Activated CD4-positive, CD25-positive, alpha-beta regulatory T cell treated with anti-CD3 and anti-CD28 coated beads, Interleukin-2, amount 50 U/mL, for 24 hours (primary cell): ENCODE results near the gene SINHCAF.
"Not testable (repeated sequence)": the region's sequence is repeated elsewhere in the genome, so short reads cannot be mapped to it uniquely, and the experiment has no call there.

Experiments
- ATAC-seq, 2 donors: fragments of 150-1000 bp; cut with Tn5 transposase; one replicate each; pipeline ENCODE4 v1.10.0; 2021; ENCODE audit warnings: mild to moderate bottlenecking in 1 of 2, moderate library complexity in 1 of 2

Gene SINHCAF

GRCh38 chr12:31260840-31261239 lies 65.1 kb downstream of the SINHCAF start:
- no peak for ATAC-seq

- ATAC-seq, result no peak
Measured at GRCh38 chr12:31259136-31259886, 66.6 kb downstream of the SINHCAF start.

GRCh38 chr12:31257784-31258183 lies 68.2 kb downstream of the SINHCAF start:
- no peak for ATAC-seq

- ATAC-seq, result not testable (repeated sequence)
Measured at GRCh38 chr12:31251707-31252611, 74.0 kb downstream of the SINHCAF start.

- no peak for ATAC-seq
Measured at GRCh38 chr12:31250179-31250578, 75.8 kb downstream of the SINHCAF start.

DNA sequence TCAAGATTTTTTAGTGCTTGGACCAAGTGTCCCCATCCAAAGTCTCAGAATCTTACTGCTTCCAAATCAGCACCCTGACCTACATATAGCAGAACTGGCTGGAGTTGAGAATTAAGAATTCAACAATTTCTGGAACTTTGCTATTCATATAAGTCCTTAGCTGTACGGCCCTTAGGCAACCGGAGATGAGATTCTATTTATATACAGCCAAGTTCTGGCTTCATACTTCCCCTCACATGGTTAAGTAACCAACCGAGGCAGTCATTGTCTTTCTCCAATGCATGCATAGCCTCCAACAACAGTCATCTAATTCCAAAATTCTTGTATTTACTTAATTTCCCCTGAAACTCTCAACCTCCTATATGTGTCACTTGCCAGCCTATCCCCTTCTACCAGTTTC lies 76.6 kb downstream of the SINHCAF start:
- ATAC-seq, result no peak

GRCh38 chr12:31248815-31249214 lies 77.1 kb downstream of the SINHCAF start:
- no peak for ATAC-seq

GRCh38 chr12:31248337-31248736 lies 77.6 kb downstream of the SINHCAF start:
- no peak for ATAC-seq

DNA sequence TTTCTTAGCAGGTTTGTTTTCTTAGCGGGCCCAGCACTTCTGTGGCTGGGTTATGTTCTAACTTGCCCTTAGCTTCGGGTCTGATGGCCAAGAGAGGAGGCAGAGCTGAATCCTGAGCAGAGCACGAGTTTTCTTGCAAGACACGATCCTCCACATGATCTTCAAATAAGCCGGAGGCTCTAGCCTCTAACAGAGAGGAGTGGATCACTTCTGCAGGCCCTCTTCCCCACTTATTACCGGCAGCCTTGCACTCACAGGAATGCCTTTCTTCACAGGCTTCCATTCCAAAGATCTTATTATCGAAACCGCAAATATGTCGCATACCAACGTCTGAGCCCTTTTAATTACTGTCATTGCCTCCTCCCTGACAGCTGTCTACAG lies 79.5 kb downstream of the SINHCAF start:
- ATAC-seq, result no peak

DNA sequence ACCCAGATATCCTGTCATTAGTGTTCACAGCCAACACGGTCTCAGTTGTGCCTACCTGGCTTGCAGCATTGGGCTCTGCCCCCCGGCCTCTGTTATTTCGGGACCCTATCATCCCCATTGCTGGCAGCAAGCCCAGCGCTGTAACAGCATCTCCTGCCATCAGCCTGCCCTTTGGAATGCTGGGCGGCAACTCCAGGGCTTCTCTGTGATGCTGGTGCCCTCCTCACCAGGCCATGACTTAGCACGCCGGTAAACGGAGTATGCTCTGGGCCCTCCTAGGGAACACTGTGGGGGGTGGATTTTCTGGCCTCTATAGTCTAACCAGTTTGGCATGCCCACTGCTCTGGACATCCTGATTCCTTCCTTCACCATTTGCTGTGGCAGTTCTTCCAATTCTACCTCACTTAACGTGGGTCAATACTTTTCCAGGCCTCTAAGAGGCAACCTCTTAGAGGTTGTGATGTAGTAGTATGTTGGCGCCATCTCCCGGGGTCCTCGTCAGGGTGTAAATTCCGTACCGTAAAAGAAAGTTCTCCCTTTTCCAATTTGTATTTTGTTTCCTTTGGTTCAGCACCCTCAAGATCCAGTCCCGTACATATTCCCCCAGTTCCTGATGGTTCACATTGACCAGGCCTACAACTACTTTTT lies 80.0 kb downstream of the SINHCAF start:
- ATAC-seq, result no peak

DNA sequence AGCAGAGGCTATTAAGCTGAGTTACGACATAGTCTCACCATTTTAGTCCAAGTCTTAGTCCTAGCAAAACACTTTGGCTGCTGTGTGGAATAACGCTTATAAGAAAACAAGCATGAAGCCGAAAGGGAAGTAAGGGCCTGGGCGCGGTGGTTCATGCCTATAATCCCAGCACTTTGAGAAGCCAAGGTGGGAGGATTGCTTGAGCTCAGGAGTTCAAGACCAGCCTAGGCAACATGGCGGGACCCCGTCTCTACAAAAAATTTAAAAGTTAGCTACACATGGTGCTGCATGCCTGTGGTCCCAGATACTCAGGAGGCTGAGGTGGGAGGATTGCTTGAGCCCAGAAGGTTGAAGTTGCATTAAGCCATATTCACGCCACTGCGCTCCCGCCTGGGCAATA lies 83.5 kb downstream of the SINHCAF start:
- not testable (repeated sequence) for ATAC-seq

- peak; percentile 64 to 67 for ATAC-seq
Measured at GRCh38 chr12:31238764-31239387, 87.1 kb downstream of the SINHCAF start.

- not testable (repeated sequence) for ATAC-seq
Measured at GRCh38 chr12:31238333-31238732, 87.6 kb downstream of the SINHCAF start.

DNA sequence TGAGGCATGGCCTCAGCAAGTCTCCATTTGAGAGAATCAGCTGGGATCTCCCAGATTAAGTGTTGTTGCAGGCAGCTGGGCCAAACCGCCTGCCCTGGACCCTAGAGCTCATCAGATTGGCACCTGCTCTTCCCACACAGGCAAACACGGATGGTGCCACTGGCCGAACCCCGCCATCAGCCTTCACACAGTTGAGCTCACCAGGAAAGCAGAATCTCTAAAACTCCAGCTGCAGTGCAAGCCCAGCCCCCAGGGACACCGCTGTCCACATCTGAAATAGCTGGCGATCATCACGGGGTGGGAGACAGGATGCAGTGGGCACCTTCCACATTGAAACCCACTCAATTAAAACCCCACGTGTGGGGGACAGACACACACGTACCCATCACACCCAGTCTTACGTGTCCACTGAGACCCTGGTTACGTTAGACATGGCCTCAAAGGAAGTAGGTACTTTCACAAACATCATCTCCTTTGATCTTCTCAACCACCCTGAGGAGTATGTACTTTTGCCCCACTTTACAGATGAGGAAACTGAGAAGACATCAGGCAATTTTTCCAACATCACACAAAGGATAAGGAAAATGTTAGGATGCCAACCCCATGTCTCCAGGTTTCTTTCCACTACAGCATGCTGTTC lies 88.8 kb downstream of the SINHCAF start:
- no peak for ATAC-seq

DNA sequence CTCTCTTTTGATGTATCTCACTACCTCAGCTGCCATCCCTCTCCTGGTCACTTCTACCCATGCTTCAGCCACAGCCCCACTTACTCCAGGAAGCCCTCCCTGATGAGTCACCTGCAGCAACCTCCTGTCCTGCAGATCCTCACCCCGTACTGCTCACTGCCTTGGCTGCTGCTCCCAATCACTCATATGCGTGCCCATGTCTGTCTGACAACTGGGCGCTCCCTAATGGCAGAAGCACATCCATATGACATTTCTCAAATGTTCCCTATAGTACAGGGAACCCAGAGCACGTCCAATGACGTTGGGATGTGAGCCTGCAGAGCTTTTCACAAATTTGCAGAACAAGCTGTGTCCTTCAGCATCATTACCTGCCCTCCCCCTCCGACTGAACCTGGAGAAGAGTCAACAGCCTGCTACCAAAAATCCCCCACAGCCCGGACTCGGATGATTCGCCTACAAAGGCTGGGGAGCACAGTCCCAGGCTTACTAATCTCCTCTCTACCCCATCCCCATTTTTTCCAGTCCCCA lies 90.0 kb downstream of the SINHCAF start:
- no peak for ATAC-seq

- ATAC-seq, result no peak
Measured at GRCh38 chr12:31234955-31235867, 90.7 kb downstream of the SINHCAF start.

- ATAC-seq, result no peak
Measured at GRCh38 chr12:31234053-31234840, 91.7 kb downstream of the SINHCAF start.

DNA sequence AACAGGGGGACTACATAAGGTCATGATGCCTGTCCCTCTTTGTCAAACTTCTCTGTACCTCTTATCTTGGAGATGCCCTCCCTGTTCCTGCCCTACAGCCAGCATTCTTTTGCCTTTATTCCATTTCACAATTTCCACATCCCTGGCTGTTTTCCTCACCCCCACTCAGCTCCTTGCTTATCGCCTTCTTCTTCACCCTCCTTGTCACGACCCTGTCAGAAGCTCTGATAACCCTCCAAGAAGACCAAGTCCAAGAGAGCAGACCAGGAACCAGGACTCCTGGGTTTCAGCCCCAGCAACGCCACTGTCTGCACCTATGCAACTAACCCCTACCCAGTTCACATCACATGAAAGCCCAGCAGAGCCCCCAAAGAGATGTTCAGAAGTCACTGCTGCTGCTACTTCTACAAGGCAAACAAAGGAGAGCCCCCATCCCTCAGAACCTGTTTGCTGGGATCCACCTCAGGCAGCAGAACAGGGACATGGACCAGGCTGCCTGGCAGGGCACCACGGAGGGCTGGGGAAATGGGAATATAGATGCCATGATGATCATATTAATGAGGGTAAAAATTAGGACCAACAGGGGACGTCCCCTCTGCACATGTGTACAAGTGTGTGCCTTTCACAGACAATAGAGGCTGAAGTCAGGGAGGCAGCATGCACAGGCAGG lies 92.8 kb downstream of the SINHCAF start:
- no peak for ATAC-seq

DNA sequence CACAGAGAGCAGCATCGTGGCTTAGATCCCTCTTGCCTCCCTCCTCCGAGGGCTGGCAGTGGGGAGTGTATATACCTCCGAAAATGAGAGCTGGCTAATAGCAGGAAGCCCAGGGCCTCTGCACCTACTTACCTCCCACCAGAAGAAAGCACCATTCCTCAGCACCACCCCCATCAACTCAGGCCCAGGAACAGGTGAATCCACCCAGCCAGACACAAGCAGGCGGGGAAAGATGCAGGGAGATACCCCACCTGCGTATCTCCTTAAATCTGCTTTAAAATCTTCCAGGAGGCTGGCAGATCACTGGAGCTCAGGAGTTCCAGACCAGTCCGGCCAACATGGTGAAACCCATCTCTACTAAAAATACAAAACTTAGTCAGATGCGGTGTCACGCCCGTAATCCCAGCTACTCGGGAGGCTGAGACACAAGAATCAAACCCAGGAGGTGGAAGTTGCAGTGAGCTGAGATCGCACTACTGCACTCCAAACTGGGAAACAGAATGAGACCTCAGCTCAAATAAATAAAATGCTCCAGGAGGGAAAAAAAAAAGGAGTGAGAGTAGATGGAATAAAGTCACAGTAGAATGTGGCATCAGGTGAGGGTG lies 93.5 kb downstream of the SINHCAF start:
- ATAC-seq, result no peak
